Karpas-422 (cell line): ENCODE results near the gene PAX2. TPM values are rescaled to one million over a fixed set of nuclear protein-coding genes. Genes with fewer than 3 reads are reported as not detected.

Experiments used
- DNase-seq: peaks from one replicate; pipeline ENCODE4 v3.0.0-alpha.2; 2015
- H2AFZ ChIP-seq: fragments of 200-600 bp; sonication (generic); 2 replicates; pipeline ENCODE4 v1.6.1; 2014; ENCODE audit warnings: antibody characterized with exemption, low read length, mixed read lengths
- H3K27ac ChIP-seq: fragments of 200-600 bp; sonication (generic); 2 replicates; pipeline ENCODE4 v1.5.1; 2014; ENCODE audit warnings: mild to moderate bottlenecking, low read length, moderate library complexity
- H3K27me3 ChIP-seq: fragments of 200-600 bp; sonication (generic); 2 replicates; pipeline ENCODE4 v1.6.1; 2014; ENCODE audit warnings: low read length, mixed read lengths
- H3K36me3 ChIP-seq: fragments of 200-600 bp; sonication (generic); 2 replicates; pipeline ENCODE4 v1.6.1; 2014; ENCODE audit warnings: low read length, mixed read lengths; ENCODE audit not compliant: insufficient read depth
- H3K4me1 ChIP-seq: fragments of 200-600 bp; sonication (generic); 2 replicates; pipeline ENCODE4 v1.6.1; 2014; ENCODE audit warnings: mild to moderate bottlenecking, low read length, mixed read lengths
- H3K4me2 ChIP-seq: fragments of 200-600 bp; sonication (generic); 2 replicates; pipeline ENCODE4 v1.6.1; 2014; ENCODE audit warnings: low read length, low read depth, mild to moderate bottlenecking; ENCODE audit not compliant: poor library complexity, severe bottlenecking
- H3K4me3 ChIP-seq: fragments of 200-600 bp; sonication (generic); 2 replicates; pipeline ENCODE4 v1.5.1; 2014; ENCODE audit warnings: mild to moderate bottlenecking, antibody characterized with exemption, low read length, mixed read lengths
- H3K79me2 ChIP-seq: fragments of 200-600 bp; sonication (generic); 2 replicates; pipeline ENCODE4 v1.6.1; 2014; ENCODE audit warnings: mild to moderate bottlenecking, low read length, mixed read lengths
- H3K9ac ChIP-seq: fragments of 200-600 bp; sonication (generic); 2 replicates; pipeline ENCODE4 v1.6.0; 2014; ENCODE audit warnings: low read length
- H3K9me2 ChIP-seq: fragments of 200-600 bp; sonication (generic), shearing (Covaris generic); replicated peaks from 2 replicates; pipeline ENCODE4 v1.6.0; 2014; ENCODE audit warnings: mild to moderate bottlenecking, low read length, moderate library complexity; ENCODE audit not compliant: insufficient read depth
- H3K9me3 ChIP-seq: fragments of 300-700, 200-600 bp; sonication (generic); 2 replicates; pipeline ENCODE4 v1.6.1; 2014; ENCODE audit warnings: low read length, mixed read lengths
- H4K20me1 ChIP-seq: fragments of 200-600 bp; sonication (generic); 2 replicates; pipeline ENCODE4 v1.6.1; 2014; ENCODE audit warnings: mild to moderate bottlenecking, antibody characterized with exemption, low read length, low read depth; ENCODE audit not compliant: insufficient read depth
- total RNA-seq: library from RNA; depleted of rRNA; stranded (reverse); fragments of >200 nt; shearing (Covaris generic); gene quantifications from 2 replicates; pipeline ENCODE4 v1.2.3, GENCODE V29; 2014; ENCODE audit warnings: low replicate concordance

Gene PAX2
- total RNA-seq, 1 experiment from 2014 or later = not detected

GRCh38 chr10:100741378-100742075 lies 3.9 kb upstream of the PAX2 start:
- H3K79me2 ChIP-seq = no peaks in the 10 kb centered on the region
- H3K4me3 ChIP-seq = no peak overlapping the region
- no peaks in the 10 kb centered on the region for H3K27me3 ChIP-seq
- H3K9me2 ChIP-seq = no peaks in the 10 kb centered on the region
- no peak overlapping the region for H2AFZ ChIP-seq
- DNase-seq = no peak
- no peak overlapping the region for H3K9ac ChIP-seq
- H3K4me2 ChIP-seq = no peak overlapping the region
- no peak overlapping the region for H3K27ac ChIP-seq
- no peaks in the 10 kb centered on the region for H3K9me3 ChIP-seq
- no peaks in the 10 kb centered on the region for H3K36me3 ChIP-seq
- H3K4me1 ChIP-seq = no peaks in the 10 kb centered on the region
- H4K20me1 ChIP-seq = no peaks in the 10 kb centered on the region

GRCh38 chr10:100742076-100742771 lies 3.2 kb upstream of the PAX2 start:
- H3K9me3 ChIP-seq = no peaks in the 10 kb centered on the region

GRCh38 chr10:100742936-100743335 lies 2.4 kb upstream of the PAX2 start:
- Histone ChIP-seq H3K9me2 (no peaks in the 10 kb centered on the region), H3K4me3 (no peak overlapping the region), H3K4me1 (no peaks in the 10 kb centered on the region), H3K4me2 (no peak overlapping the region), H3K27me3 (no peaks in the 10 kb centered on the region), H3K27ac (no peak overlapping the region), H3K36me3 (no peaks in the 10 kb centered on the region), H2AFZ (no peak overlapping the region), H4K20me1 (no peaks in the 10 kb centered on the region), H3K9ac (no peak overlapping the region), H3K9me3 (no peaks in the 10 kb centered on the region), H3K79me2 (no peaks in the 10 kb centered on the region)
- DNase-seq = no peak

More at GRCh38 chr10:100742076-100742771, 3.2 kb upstream of the PAX2 start:
- Histone ChIP-seq H3K9ac (no peak overlapping the region), H3K36me3 (no peaks in the 10 kb centered on the region), H3K27ac (no peak overlapping the region), H3K27me3 (no peaks in the 10 kb centered on the region), H3K4me3 (no peak overlapping the region), H3K4me1 (no peaks in the 10 kb centered on the region), H2AFZ (no peak overlapping the region), H4K20me1 (no peaks in the 10 kb centered on the region), H3K4me2 (no peak overlapping the region), H3K79me2 (no peaks in the 10 kb centered on the region), H3K9me2 (no peaks in the 10 kb centered on the region)
- no peak for DNase-seq

- Histone ChIP-seq H3K4me2 (no peak overlapping the region), H3K4me1 (no peaks in the 10 kb centered on the region), H3K4me3 (no peak overlapping the region), H3K36me3 (no peaks in the 10 kb centered on the region), H3K27ac (no peak overlapping the region), H2AFZ (no peak overlapping the region), H3K79me2 (no peaks in the 10 kb centered on the region), H3K27me3 (no peaks in the 10 kb centered on the region), H3K9me3 (no peaks in the 10 kb centered on the region), H3K9ac (no peak overlapping the region), H3K9me2 (no peaks in the 10 kb centered on the region), H4K20me1 (no peaks in the 10 kb centered on the region)
- peak; percentile 88 for DNase-seq
Observed at GRCh38 chr10:100743626-100744135, 1.7 kb upstream of the PAX2 start.

- Histone ChIP-seq H3K27ac (no peak overlapping the region), H3K27me3 (no peaks in the 10 kb centered on the region), H3K79me2 (no peaks in the 10 kb centered on the region), H3K4me3 (no peak overlapping the region), H3K9me2 (no peaks in the 10 kb centered on the region), H3K9ac (no peak overlapping the region), H3K9me3 (no peaks in the 10 kb centered on the region), H3K36me3 (no peaks in the 10 kb centered on the region), H3K4me1 (no peaks in the 10 kb centered on the region), H3K4me2 (no peak overlapping the region), H2AFZ (no peak overlapping the region), H4K20me1 (no peaks in the 10 kb centered on the region)
- DNase-seq = no peak
Observed at GRCh38 chr10:100744136-100744986, 1.0 kb upstream of the PAX2 start.

GRCh38 chr10:100745882-100746783 lies 751 bp downstream of the PAX2 start:
- no peak overlapping the region for H3K9ac ChIP-seq
- H2AFZ ChIP-seq = no peak overlapping the region

GRCh38 chr10:100746784-100747455 lies 1.5 kb downstream of the PAX2 start:
- Histone ChIP-seq H3K9me2 (no peaks in the 10 kb centered on the region), H4K20me1 (no peaks in the 10 kb centered on the region), H3K79me2 (no peaks in the 10 kb centered on the region), H3K4me2 (no peak overlapping the region), H3K27ac (no peak overlapping the region), H3K4me1 (no peaks in the 10 kb centered on the region), H2AFZ (no peak overlapping the region), H3K9ac (no peak overlapping the region), H3K9me3 (no peaks in the 10 kb centered on the region), H3K4me3 (no peak overlapping the region), H3K36me3 (no peaks in the 10 kb centered on the region), H3K27me3 (no peaks in the 10 kb centered on the region)
- DNase-seq = no peak

More at GRCh38 chr10:100745882-100746783, 751 bp downstream of the PAX2 start:
- Histone ChIP-seq H3K4me2 (no peak overlapping the region), H4K20me1 (no peaks in the 10 kb centered on the region), H3K9me2 (no peaks in the 10 kb centered on the region), H3K4me3 (no peak overlapping the region), H3K4me1 (no peaks in the 10 kb centered on the region), H3K79me2 (no peaks in the 10 kb centered on the region), H3K36me3 (no peaks in the 10 kb centered on the region), H3K9me3 (no peaks in the 10 kb centered on the region), H3K27ac (no peak overlapping the region), H3K27me3 (no peaks in the 10 kb centered on the region)
- no peak for DNase-seq
